ENCODE measurements around the gene SYNGR3.

DNA sequence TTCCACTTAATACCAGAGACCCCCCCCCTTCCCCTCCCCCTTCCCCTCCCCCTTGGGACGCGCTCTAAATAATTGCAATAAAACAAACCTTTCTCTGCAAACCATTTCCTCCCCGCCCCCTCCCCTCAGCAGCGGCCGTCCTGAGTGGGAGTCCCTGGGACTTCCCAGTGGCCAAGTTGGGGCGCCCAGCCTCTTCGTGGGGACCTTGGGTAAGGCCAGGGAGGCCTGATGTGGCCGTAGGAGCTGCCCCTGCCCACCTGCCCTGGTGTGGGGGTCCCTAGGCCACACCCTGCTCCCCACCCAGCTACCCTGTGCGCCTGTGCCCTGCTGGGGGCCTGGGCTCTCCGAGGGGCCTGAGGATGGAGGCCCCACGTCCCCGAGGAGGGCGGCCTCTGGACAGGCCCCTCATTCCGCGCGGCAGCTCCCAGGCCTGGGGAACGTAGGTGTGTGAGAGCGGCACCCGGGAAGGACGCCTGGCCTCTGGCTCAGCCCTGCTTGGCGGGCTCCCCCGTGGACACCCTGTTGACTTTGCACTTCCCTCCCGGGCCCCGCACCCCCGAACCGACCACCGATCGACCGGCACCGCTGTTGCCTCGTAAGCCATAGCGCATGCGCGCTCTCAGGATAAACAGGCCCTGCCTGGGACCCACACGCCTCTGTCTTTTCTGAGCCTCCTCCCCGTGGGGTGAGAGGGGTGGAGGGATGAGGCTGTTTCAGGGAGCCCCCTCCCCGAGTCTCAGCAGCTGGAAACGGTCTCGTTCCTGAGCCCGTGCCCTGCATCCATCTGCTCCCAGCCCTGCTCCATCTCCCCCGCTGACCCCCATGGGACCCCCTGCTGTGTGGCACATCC is 48.8 kb downstream of the SYNGR3 start:
- TF ChIP-seq YY1 (IDR thresholded peaks at IDR 0.05; ENCODE audit: insufficient read depth, insufficient read length) = no peak
- TF ChIP-seq ZNF274 (IDR thresholded peaks at IDR 0.05; ENCODE audit: low read depth, low read length) = no peak
- no peak for TF ChIP-seq SUZ12 (IDR thresholded peaks at IDR 0.05; ENCODE audit: extremely low read depth, insufficient read depth, insufficient read length)

Measured in NT2/D1 (cell line).